GM12878 (cell line): ENCODE measurements around the gene PPM1E. TPM values are rescaled to one million over a fixed set of nuclear protein-coding genes. Genes with fewer than 3 reads are reported as not detected.

ENCODE experiments used
- ATAC-seq: fragments of 200-7000 bp; cut with Tn5 transposase; 3 replicates; pipeline ENCODE4 v1.9.1; 2020; ENCODE audit warnings: mild to moderate bottlenecking, moderate library complexity
- BruUV-seq: library from RNA; stranded (reverse); fragments of 400-500 nt; replicated peaks from 2 replicates; lab custom pipeline; 2021; lab: Mats Ljungman, UMichigan
- CTCF ChIA-PET: fragments of 300-600 bp; sonication (Branson Sonifier 250); formaldehyde crosslinking; extraction: SDS; loops from one replicate; lab custom pipeline; 2021; ENCODE audit warnings: inconsistent platforms; lab: Yijun Ruan, JAX
- POLR2A ChIA-PET: fragments of 350-600 bp; formaldehyde crosslinking; extraction: SDS; loops from one replicate; lab custom pipeline; 2021; ENCODE audit warnings: inconsistent platforms; lab: Charles Lee
- RAD21 ChIA-PET: fragments of 300-600 bp; sonication (Branson Sonifier 250); formaldehyde crosslinking; loops from one replicate; lab custom pipeline; 2023; ENCODE audit warnings: antibody characterized with exemption; ENCODE audit not compliant: unreplicated experiment; lab: Charles Lee
- SMC1A ChIA-PET: fragments of 300-600 bp; sonication (Branson Sonifier 250); formaldehyde crosslinking; loops from one replicate; lab custom pipeline; 2023; ENCODE audit not compliant: unreplicated experiment, uncharacterized antibody; lab: Charles Lee
- DNase-seq: peaks from one replicate; pipeline ENCODE4 v3.0.0-alpha.2; 2011; ENCODE audit warnings: low read depth, low spot score
- FAIRE-seq: peaks from 3 replicates; lab custom pipeline; 2011; peaks lifted over from hg19 to GRCh38; lab: Jason Lieb, UNC
- H2AFZ ChIP-seq: 2 replicates; pipeline ENCODE4 v1.6.0; 2011; ENCODE audit warnings: low read depth, low read length, control low read depth; ENCODE audit not compliant: control insufficient read depth
- H3K27ac ChIP-seq: 2 replicates; pipeline ENCODE4 v1.5.1; 2011; ENCODE audit warnings: control low read depth; ENCODE audit not compliant: control insufficient read depth, insufficient read depth
- H3K27me3 ChIP-seq, 2 experiments: replicated peaks in 1 of 2; 2 replicates each; pipeline versions ENCODE4 v1.6.0 to v1.6.1; 2011; ENCODE audit warnings: low read length in 1 of 2; ENCODE audit not compliant: control insufficient read depth in 2 of 2, insufficient read depth in 2 of 2
- H3K36me3 ChIP-seq, 2 experiments: 2 replicates each; pipeline ENCODE4 v1.5.1; 2011; ENCODE audit warnings: low read length in 1 of 2; ENCODE audit not compliant: control insufficient read depth in 2 of 2, insufficient read depth in 2 of 2
- H3K4me1 ChIP-seq: 2 replicates; pipeline ENCODE4 v1.6.1; 2011; ENCODE audit warnings: mild to moderate bottlenecking, low read length, moderate library complexity, mixed read lengths; ENCODE audit not compliant: control insufficient read depth, insufficient read depth
- H3K4me2 ChIP-seq: 2 replicates; pipeline ENCODE4 v1.6.0; 2011; ENCODE audit warnings: control low read depth; ENCODE audit not compliant: control insufficient read depth, insufficient read depth
- H3K4me3 ChIP-seq: fragments of 200-600 bp; sonication (generic); 2 replicates; pipeline ENCODE4 v1.5.1; 2016
- H3K79me2 ChIP-seq: 2 replicates; pipeline ENCODE4 v1.6.0; 2011; ENCODE audit warnings: low read length; ENCODE audit not compliant: control insufficient read depth, insufficient read depth
- H3K9ac ChIP-seq: 2 replicates; pipeline ENCODE4 v1.8.0; 2011; ENCODE audit warnings: low read length, control low read depth, mixed read lengths; ENCODE audit not compliant: control insufficient read depth, insufficient read depth
- H3K9me3 ChIP-seq: replicated peaks from 3 replicates; pipeline ENCODE4 v1.5.1; 2011; ENCODE audit warnings: mild to moderate bottlenecking, low read length; ENCODE audit not compliant: control insufficient read depth, insufficient read depth
- H4K20me1 ChIP-seq: 2 replicates; pipeline ENCODE4 v1.6.0; 2011; ENCODE audit not compliant: control insufficient read depth, insufficient read depth
- BACH1 ChIP-seq: fragments of 450-650 bp; IDR thresholded peaks from 2 replicates; pipeline ENCODE4 v1.6.1; 2017; ENCODE audit warnings: mild to moderate bottlenecking, borderline replicate concordance
- CBX5 ChIP-seq: sonication (generic); IDR thresholded peaks from 2 replicates; pipeline ENCODE4 v1.6.1; 2016; ENCODE audit warnings: low read depth, moderate library complexity, mild to moderate bottlenecking, inconsistent platforms
- MYC ChIP-seq: IDR thresholded peaks from 2 replicates; pipeline ENCODE4 v1.6.1; 2011; ENCODE audit warnings: mild to moderate bottlenecking, low read length, moderate library complexity, inconsistent platforms; ENCODE audit not compliant: insufficient read depth, insufficient replicate concordance, insufficient read length, severe bottlenecking
- NFXL1 ChIP-seq: fragments of 450-650 bp; IDR thresholded peaks from 2 replicates; pipeline ENCODE4 v1.6.1; 2017; ENCODE audit warnings: antibody characterized with exemption, mild to moderate bottlenecking, borderline replicate concordance
- WGBS: methylation state at CpG from one replicate; pipeline ENCODE4 v1.1.6; 2016; ENCODE audit warnings: low lambda C conversion rate; ENCODE audit not compliant: insufficient replicate concordance, insufficient coverage; ENCODE audit errors: missing lambda C conversion rate; 5-methylcytosine and 5-hydroxymethylcytosine counted together
- in situ Hi-C: fragments of 300-500 bp; cut with MboI; formaldehyde crosslinking; loops from 9 replicates; pipeline ENCODE4 v1.14.3; 2018; ENCODE audit warnings: mixed read lengths
- intact Hi-C: fragments of 100-400 bp; cut with micrococcal nuclease; formaldehyde crosslinking; loops from one replicate; pipeline ENCODE4 v1.14.2; 2022; ENCODE audit not compliant: unreplicated experiment
- polyA plus RNA-seq, 11 experiments: library from polyadenylated mRNA; depleted of rRNA in 4 of 11; unstranded in 6 of 11; stranded (reverse) in 5 of 11; fragments of >200 nt; fragmentation: Nextera tagmentation in 4 of 11; fragmentation: Illumina TruSeq in 1 of 11; extraction: Ambion mirVana in 4 of 11; extraction: Trizol in 1 of 11; gene quantifications; 1 replicate in 1 of 11; 2 replicates in 10 of 11; pipeline versions ENCODE4 v1.2.1 to v1.2.3, GENCODE V29; 2011 to 2016; ENCODE audit warnings: inconsistent platforms in 2 of 11, missing spikeins in 2 of 11, low read depth in 1 of 11
- total RNA-seq, 4 experiments: library from RNA; depleted of rRNA in 3 of 4; stranded (reverse); fragments of >200 nt in 3 of 4; fragmentation: Illumina TruSeq in 1 of 4; extraction: Trizol in 1 of 4; gene quantifications; 2 replicates each; pipeline versions ENCODE4 v1.2.1 to v1.2.3, GENCODE V29; 2013 to 2021
- TF ChIP-seq, protein P1 (sequence below): fragments of 450-650 bp; IDR thresholded peaks from 2 replicates; pipeline ENCODE4 v1.6.1; 2017; ENCODE audit warnings: mild to moderate bottlenecking
- TF ChIP-seq, protein P2 (sequence below): fragments of 450-650 bp; IDR thresholded peaks from 2 replicates; pipeline ENCODE4 v1.6.1; 2016; ENCODE audit warnings: mild to moderate bottlenecking
- TF ChIP-seq, protein P3 (sequence below): IDR thresholded peaks from 2 replicates; pipeline ENCODE4 v1.6.1; 2011; ENCODE audit warnings: low read depth, low read length, improper control_type of control experiment, borderline replicate concordance

PPM1E gene
- total and polyA plus RNA-seq, 10 of the 15 experiments (the other 5 are each of a cell fraction or from before 2014, with no cell fraction given), result 0.07 to 0.28 (median 0.16) TPM

DNA sequence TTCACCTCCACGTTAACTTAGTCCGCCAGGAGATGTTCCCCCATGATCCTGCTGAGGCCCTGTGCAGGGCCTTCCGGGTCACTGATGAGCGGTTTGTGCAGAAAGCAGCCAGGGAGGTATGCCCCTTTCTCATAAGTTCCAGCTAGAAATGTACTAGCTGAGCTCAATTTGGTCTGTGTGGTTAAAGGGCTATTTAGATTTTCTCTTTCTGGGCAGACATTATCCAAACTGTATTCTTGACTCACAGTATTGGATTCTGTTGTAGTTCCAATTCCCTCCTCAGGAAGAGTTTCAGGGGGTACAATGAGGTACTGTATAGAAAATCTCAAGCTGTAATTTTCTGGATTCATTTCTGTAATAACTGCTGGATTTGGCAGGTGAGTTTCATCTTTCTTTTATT lies 214.0 kb downstream of the PPM1E start:
- SMC1A ChIA-PET, result interaction anchor here (0.6 to 2.6 kb wide), 9 partner anchors 9 to 392 kb away, joined by 3 to 10 read pairs (median 5); no protein-coding TSS in a partner anchor
- no peaks in the 10 kb centered on the region for H3K79me2 ChIP-seq
- H3K9me3 ChIP-seq, result no peaks in the 10 kb centered on the region
- no peaks in the 10 kb centered on the region for H3K36me3 ChIP-seq
- POLR2A ChIA-PET, result interaction anchor here (1.2 to 1.3 kb wide), 4 partner anchors 9 to 339 kb away, joined by 3 to 5 read pairs (median 4); no protein-coding TSS in a partner anchor
- RAD21 ChIA-PET, result interaction anchor here (0.7 to 1.5 kb wide), 5 partner anchors 9 to 34 kb away, joined by 3 to 8 read pairs (median 4); no protein-coding TSS in a partner anchor
- 97% methylated on average over 4 of the region's 4 CpGs for WGBS
- CTCF ChIA-PET, result interaction anchor here (4.6 kb wide), 1 partner anchor 34 kb away, joined by 29 read pairs; no protein-coding TSS in a partner anchor
- in situ Hi-C loops (no loop called here), intact Hi-C loops (no loop called here)
- no peak overlapping the region for H2AFZ ChIP-seq
- no peaks in the 10 kb centered on the region for H4K20me1 ChIP-seq
- DNase-seq (no peak), FAIRE-seq (no peak), ATAC-seq (no peak)
- no peak overlapping the region for H3K27ac ChIP-seq
- no peak overlapping the region for H3K4me3 ChIP-seq
- peaks cover 9% of the 10 kb centered on the region for H3K4me1 ChIP-seq
- H3K4me2 ChIP-seq, result no peak overlapping the region
- no peak for TF ChIP-seq BACH1
- TF ChIP-seq, protein P1, sequence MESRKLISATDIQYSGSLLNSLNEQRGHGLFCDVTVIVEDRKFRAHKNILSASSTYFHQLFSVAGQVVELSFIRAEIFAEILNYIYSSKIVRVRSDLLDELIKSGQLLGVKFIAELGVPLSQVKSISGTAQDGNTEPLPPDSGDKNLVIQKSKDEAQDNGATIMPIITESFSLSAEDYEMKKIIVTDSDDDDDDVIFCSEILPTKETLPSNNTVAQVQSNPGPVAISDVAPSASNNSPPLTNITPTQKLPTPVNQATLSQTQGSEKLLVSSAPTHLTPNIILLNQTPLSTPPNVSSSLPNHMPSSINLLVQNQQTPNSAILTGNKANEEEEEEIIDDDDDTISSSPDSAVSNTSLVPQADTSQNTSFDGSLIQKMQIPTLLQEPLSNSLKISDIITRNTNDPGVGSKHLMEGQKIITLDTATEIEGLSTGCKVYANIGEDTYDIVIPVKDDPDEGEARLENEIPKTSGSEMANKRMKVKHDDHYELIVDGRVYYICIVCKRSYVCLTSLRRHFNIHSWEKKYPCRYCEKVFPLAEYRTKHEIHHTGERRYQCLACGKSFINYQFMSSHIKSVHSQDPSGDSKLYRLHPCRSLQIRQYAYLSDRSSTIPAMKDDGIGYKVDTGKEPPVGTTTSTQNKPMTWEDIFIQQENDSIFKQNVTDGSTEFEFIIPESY, result no peak
- TF ChIP-seq, protein P2, sequence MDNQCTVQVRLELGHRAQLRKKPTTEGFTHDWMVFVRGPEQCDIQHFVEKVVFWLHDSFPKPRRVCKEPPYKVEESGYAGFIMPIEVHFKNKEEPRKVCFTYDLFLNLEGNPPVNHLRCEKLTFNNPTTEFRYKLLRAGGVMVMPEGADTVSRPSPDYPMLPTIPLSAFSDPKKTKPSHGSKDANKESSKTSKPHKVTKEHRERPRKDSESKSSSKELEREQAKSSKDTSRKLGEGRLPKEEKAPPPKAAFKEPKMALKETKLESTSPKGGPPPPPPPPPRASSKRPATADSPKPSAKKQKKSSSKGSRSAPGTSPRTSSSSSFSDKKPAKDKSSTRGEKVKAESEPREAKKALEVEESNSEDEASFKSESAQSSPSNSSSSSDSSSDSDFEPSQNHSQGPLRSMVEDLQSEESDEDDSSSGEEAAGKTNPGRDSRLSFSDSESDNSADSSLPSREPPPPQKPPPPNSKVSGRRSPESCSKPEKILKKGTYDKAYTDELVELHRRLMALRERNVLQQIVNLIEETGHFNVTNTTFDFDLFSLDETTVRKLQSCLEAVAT, result no peak
- TF ChIP-seq, protein P3, sequence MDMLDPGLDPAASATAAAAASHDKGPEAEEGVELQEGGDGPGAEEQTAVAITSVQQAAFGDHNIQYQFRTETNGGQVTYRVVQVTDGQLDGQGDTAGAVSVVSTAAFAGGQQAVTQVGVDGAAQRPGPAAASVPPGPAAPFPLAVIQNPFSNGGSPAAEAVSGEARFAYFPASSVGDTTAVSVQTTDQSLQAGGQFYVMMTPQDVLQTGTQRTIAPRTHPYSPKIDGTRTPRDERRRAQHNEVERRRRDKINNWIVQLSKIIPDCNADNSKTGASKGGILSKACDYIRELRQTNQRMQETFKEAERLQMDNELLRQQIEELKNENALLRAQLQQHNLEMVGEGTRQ, result no peak
- TF ChIP-seq CBX5, result no peak
- no peak for TF ChIP-seq MYC
- TF ChIP-seq NFXL1, result peak; percentile 35; the same call in 1 of the 2 replicates
- no peak overlapping the region for H3K9ac ChIP-seq
- H3K27me3 ChIP-seq, result no peaks in the 10 kb centered on the region
- no TSS peak for BruUV-seq
